Adipose tissue (tissue), 3 donors: Measurements from ENCODE around the gene GAK. TPM values are rescaled to one million over a fixed set of nuclear protein-coding genes. Genes with fewer than 3 reads are reported as not detected.
"Not testable (repeated sequence)": the region's sequence is repeated elsewhere in the genome, so short reads cannot be mapped to it uniquely, and the experiment has no call there.

ENCODE experiments used
- H3K27ac ChIP-seq: one replicate; pipeline ENCODE4 v1.5.1; 2013; ENCODE audit warnings: low read depth, low read length
- WGBS, 3 donors: extraction: QIAGEN DNeasy Blood & Tissue Kit; methylation state at CpG; one replicate each; pipeline ENCODE4 v1.1.7; 2013; 5-methylcytosine and 5-hydroxymethylcytosine counted together
- polyA plus RNA-seq, 3 donors: library from polyadenylated mRNA; stranded (reverse); fragments of 200-250 nt; gene quantifications; one replicate each; pipeline ENCODE4 v1.2.3, GENCODE V29; 2013
- donor health status: healthy with polysubstance abuse.
- donor health status: Bipolar disorder and iron deficiency.
- donor health status: healthy.

GAK gene
- 10 to 100 TPM; 75.2 to 90.3 (median 77.5) TPM for polyA plus RNA-seq

- WGBS, 3 donors, result 0% methylated on average over 81 to 99 of the region's 99 CpGs
- no peak within 1 kb of the TSS for H3K27ac ChIP-seq
These were observed at the start of gene GAK, which contains the start of gene TMEM175 for GRCh38 chr4:931960-932712. GAK (minus strand) TSS chr4:932316; CDS start chr4:932187, 129 bp downstream. TMEM175 (plus strand) TSS chr4:932460; CDS start chr4:947740, 15,280 bp downstream.

- 31 to 68% (median 34%) methylated on average over 20 of the region's 20 CpGs for WGBS, 3 donors
- H3K27ac ChIP-seq, result no peak overlapping the region
These were observed 47.0 kb upstream of the GAK start for GRCh38 chr4:978957-979701.

GRCh38 chr4:976016-976415 is 43.9 kb upstream of the GAK start:
- WGBS, 3 donors, result 89 to 100% (median 97%) methylated on average over 5 to 22 of the region's 25 CpGs
- not testable (repeated sequence) for H3K27ac ChIP-seq

- no peak overlapping the region for H3K27ac ChIP-seq
- 92 to 94% (median 93%) methylated on average over 8 to 9 of the region's 9 CpGs for WGBS, 3 donors
These were observed 42.6 kb upstream of the GAK start for GRCh38 chr4:974668-975067.

GRCh38 chr4:973431-974397 is 41.6 kb upstream of the GAK start, which contains the start of gene DGKQ:
DGKQ (minus strand) TSS chr4:973569; CDS start chr4:973482, 87 bp downstream.
- 23 to 32% (median 24%) methylated on average over 89 to 123 of the region's 123 CpGs for WGBS, 3 donors

GRCh38 chr4:972651-973424 is 40.7 kb upstream of the GAK start:
- H3K27ac ChIP-seq, result no peak overlapping the region
- 0 to 2% (median 1%) methylated on average over 49 to 64 of the region's 65 CpGs for WGBS, 3 donors

More at GRCh38 chr4:973431-974397, 41.6 kb upstream of the GAK start, which contains the start of gene DGKQ:
- no peak within 1 kb of the TSS for H3K27ac ChIP-seq

- H3K27ac ChIP-seq, result no peak overlapping the region
- WGBS, 3 donors, result 60 to 70% (median 60%) methylated on average over 23 to 24 of the region's 24 CpGs
These were observed 39.8 kb upstream of the GAK start for GRCh38 chr4:971666-972500.

- no peak overlapping the region for H3K27ac ChIP-seq
- WGBS, 3 donors, result 82 to 86% (median 84%) methylated on average over 17 of the region's 17 CpGs
These were observed 38.9 kb upstream of the GAK start for GRCh38 chr4:970854-971520.

GRCh38 chr4:970046-970745 is 38.1 kb upstream of the GAK start:
- 94 to 95% (median 94%) methylated on average over 21 to 25 of the region's 25 CpGs for WGBS, 3 donors
- no peak overlapping the region for H3K27ac ChIP-seq

GRCh38 chr4:968621-969394 is 36.7 kb upstream of the GAK start:
- no peak overlapping the region for H3K27ac ChIP-seq
- WGBS, 3 donors, result 54 to 91% (median 87%) methylated on average over 23 of the region's 23 CpGs

GRCh38 chr4:968221-968620 is 36.1 kb upstream of the GAK start:
- H3K27ac ChIP-seq, result no peak overlapping the region
- WGBS, 3 donors, result 16 to 42% (median 39%) methylated on average over 23 to 24 of the region's 24 CpGs

- no peak overlapping the region for H3K27ac ChIP-seq
- 56 to 78% (median 60%) methylated on average over 58 to 76 of the region's 76 CpGs for WGBS, 3 donors
These were observed 35.3 kb upstream of the GAK start for GRCh38 chr4:967113-968104.

- WGBS, 3 donors, result 89 to 92% (median 90%) methylated on average over 44 to 48 of the region's 48 CpGs
- no peak overlapping the region for H3K27ac ChIP-seq
These were observed 34.4 kb upstream of the GAK start for GRCh38 chr4:966266-967112.
